Occipital lobe (tissue), 2 donors: ENCODE results near the gene USP48. TPM values are rescaled to one million over a fixed set of nuclear protein-coding genes. Genes with fewer than 3 reads are reported as not detected.

Source experiments
- DNase-seq: peaks from one replicate; lab custom pipeline; 2025; lab: John Stamatoyannopoulos, UW
- total RNA-seq: library from RNA; depleted of rRNA; stranded (reverse); fragments of >200 nt; gene quantifications from one replicate; pipeline ENCODE4 v1.2.3, GENCODE V29; 2014

The USP48 gene
- total RNA-seq, 1 donor from 2014 or later: 85.8 TPM

- DNase-seq: no peak
Measured at GRCh38 chr1:21669258-21670058, 113.5 kb downstream of the USP48 start, which contains the start of gene RAP1GAP. Gene RAP1GAP, minus strand, starts transcription at chr1:21669357. Its CDS starts 49,325 bp downstream, at chr1:21620032.

- no peak for DNase-seq
Measured at GRCh38 chr1:21668951-21669257, 114.0 kb downstream of the USP48 start.

GRCh38 chr1:21668232-21668950, 114.6 kb downstream of the USP48 start:
- DNase-seq: no peak

- DNase-seq: no peak
Measured at GRCh38 chr1:21667348-21668231, 115.4 kb downstream of the USP48 start.

- DNase-seq: no peak
Measured at GRCh38 chr1:21666576-21667320, 116.2 kb downstream of the USP48 start.

GRCh38 chr1:21665711-21666575, 117.0 kb downstream of the USP48 start:
- no peak for DNase-seq

GRCh38 chr1:21664806-21665588, 118.0 kb downstream of the USP48 start:
- no peak for DNase-seq

GRCh38 chr1:21663951-21664805, 118.8 kb downstream of the USP48 start:
- no peak for DNase-seq

- DNase-seq: no peak
Measured at GRCh38 chr1:21663248-21663950, 119.5 kb downstream of the USP48 start.

GRCh38 chr1:21662426-21663247, 120.3 kb downstream of the USP48 start:
- DNase-seq: no peak

- no peak for DNase-seq
Measured at GRCh38 chr1:21661886-21662285, 121.1 kb downstream of the USP48 start.

GRCh38 chr1:21659924-21660326, 123.0 kb downstream of the USP48 start:
- DNase-seq: no peak

GRCh38 chr1:21659099-21659923, 123.6 kb downstream of the USP48 start:
- peak; percentile 52 for DNase-seq

GRCh38 chr1:21657456-21658190, 125.3 kb downstream of the USP48 start:
- no peak for DNase-seq

- no peak for DNase-seq
Measured at GRCh38 chr1:21655748-21656147, 127.2 kb downstream of the USP48 start.
